Ishikawa (cell line): ENCODE measurements around the gene SLC35F2.

Experiments used
- RAD21 ChIP-seq: IDR thresholded peaks from 2 replicates; pipeline ENCODE4 v1.6.1; 2012; ENCODE audit warnings: low read depth
- TF ChIP-seq, protein P1 (sequence below): IDR thresholded peaks from 2 replicates; pipeline ENCODE4 v1.6.1; 2012

DNA sequence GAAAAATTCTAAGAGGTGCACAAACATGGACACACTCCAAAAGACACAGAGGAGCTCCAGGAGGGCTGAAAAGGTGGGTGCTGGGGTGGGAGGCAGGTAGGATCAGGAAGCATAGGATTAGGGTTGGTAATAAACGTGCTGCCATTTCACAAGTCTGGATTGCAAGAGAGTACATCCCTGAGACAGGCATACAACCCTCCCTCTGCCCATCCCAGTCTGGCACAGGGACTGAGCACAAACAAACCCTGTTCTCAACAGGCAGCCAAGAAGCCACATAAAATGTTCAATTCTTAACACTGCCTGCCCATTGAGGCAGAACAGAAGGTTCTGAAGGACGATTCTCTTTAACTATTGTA lies 18.5 kb downstream of the SLC35F2 start:
- TF ChIP-seq RAD21 = no peak
- TF ChIP-seq, protein P1, sequence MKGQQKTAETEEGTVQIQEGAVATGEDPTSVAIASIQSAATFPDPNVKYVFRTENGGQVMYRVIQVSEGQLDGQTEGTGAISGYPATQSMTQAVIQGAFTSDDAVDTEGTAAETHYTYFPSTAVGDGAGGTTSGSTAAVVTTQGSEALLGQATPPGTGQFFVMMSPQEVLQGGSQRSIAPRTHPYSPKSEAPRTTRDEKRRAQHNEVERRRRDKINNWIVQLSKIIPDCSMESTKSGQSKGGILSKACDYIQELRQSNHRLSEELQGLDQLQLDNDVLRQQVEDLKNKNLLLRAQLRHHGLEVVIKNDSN = no peak
